Activated naive CD4-positive, alpha-beta T cell treated with anti-CD3 and anti-CD28 coated beads, Interleukin-2, amount 50 U/mL, for 72 hours (primary cell): ENCODE results near the gene DCAF12. TPM values are rescaled to one million over a fixed set of nuclear protein-coding genes. Genes with fewer than 3 reads are reported as not detected.

Experiments used
- ATAC-seq, 2 donors: fragments of 150-1000 bp; cut with Tn5 transposase; 2 replicates each; pipeline ENCODE4 v1.10.0; 2021; ENCODE audit warnings: mild to moderate bottlenecking in 2 of 2, moderate library complexity in 2 of 2
- DNase-seq, 2 donors: peaks; one replicate each; pipeline ENCODE4 v3.0.0; 2021 to 2022; ENCODE audit warnings: low spot score in 2 of 2
- H3K27ac Mint-ChIP-seq, 2 donors: one replicate each; pipeline ENCODE4 v1.8.0; 2022; ENCODE audit warnings: mild to moderate bottlenecking in 2 of 2, mixed read lengths in 2 of 2
- H3K36me3 Mint-ChIP-seq, 2 donors: one replicate each; pipeline ENCODE4 v1.8.0; 2022; ENCODE audit warnings: mixed read lengths in 2 of 2
- H3K9me3 Mint-ChIP-seq, 2 donors: one replicate each; pipeline ENCODE4 v1.8.0; 2022; ENCODE audit warnings: mixed read lengths in 2 of 2
- total RNA-seq, 2 donors: library from RNA; stranded (reverse); gene quantifications; one replicate each; pipeline ENCODE4 v1.2.3, GENCODE V29; 2022

DCAF12 gene
- total RNA-seq, 2 donors from 2014 or later: 35.1 to 42.4 TPM

GRCh38 chr9:34087370-34087769 lies 39.1 kb downstream of the DCAF12 start:
- DNase-seq (no peak), ATAC-seq (no peak)
- Mint-ChIP-seq H3K27ac (peak overlapping the region in 1 of 2 donors; percentile 48), H3K36me3 (peaks cover 0 to 6% of the 10 kb centered on the region in 2 donors), H3K9me3 (no peaks in the 10 kb centered on the region)

- ATAC-seq: no peak
- H3K36me3 Mint-ChIP-seq: peaks cover 0 to 6% of the 10 kb centered on the region in 2 donors
- H3K27ac Mint-ChIP-seq: peak overlapping the region in 1 of 2 donors; percentile 48
Measured at GRCh38 chr9:34086864-34087263, 39.6 kb downstream of the DCAF12 start.

GRCh38 chr9:34085581-34086500 lies 40.7 kb downstream of the DCAF12 start:
- ATAC-seq (peak; percentile 95 to 96), DNase-seq (peak in 1 of 2 donors; percentile 3)
- peaks cover 0 to 6% of the 10 kb centered on the region in 2 donors for H3K36me3 Mint-ChIP-seq
- H3K9me3 Mint-ChIP-seq: no peaks in the 10 kb centered on the region
- H3K27ac Mint-ChIP-seq: peak overlapping the region; percentile 5 to 85

More at GRCh38 chr9:34086864-34087263, 39.6 kb downstream of the DCAF12 start:
- no peak for DNase-seq
- H3K9me3 Mint-ChIP-seq: no peaks in the 10 kb centered on the region

GRCh38 chr9:34084562-34084961 lies 41.9 kb downstream of the DCAF12 start:
- ATAC-seq (no peak), DNase-seq (no peak)
- H3K9me3 Mint-ChIP-seq: no peaks in the 10 kb centered on the region
- peaks cover 0 to 6% of the 10 kb centered on the region in 2 donors for H3K36me3 Mint-ChIP-seq
- no peak overlapping the region for H3K27ac Mint-ChIP-seq

- Mint-ChIP-seq H3K27ac (peak overlapping the region in 1 of 2 donors; percentile 72), H3K9me3 (no peaks in the 10 kb centered on the region), H3K36me3 (no peaks in the 10 kb centered on the region)
- DNase-seq (no peak), ATAC-seq (no peak)
Measured at GRCh38 chr9:34079181-34079580, 47.3 kb downstream of the DCAF12 start.

GRCh38 chr9:34072868-34073590 lies 53.5 kb downstream of the DCAF12 start:
- ATAC-seq (no peak), DNase-seq (no peak)
- Mint-ChIP-seq H3K9me3 (no peaks in the 10 kb centered on the region), H3K27ac (peak overlapping the region in 1 of 2 donors; percentile 81), H3K36me3 (no peaks in the 10 kb centered on the region)

- DNase-seq: no peak
- Mint-ChIP-seq H3K9me3 (no peaks in the 10 kb centered on the region), H3K36me3 (no peaks in the 10 kb centered on the region), H3K27ac (peak overlapping the region in 1 of 2 donors; percentile 81)
- no peak for ATAC-seq
Measured at GRCh38 chr9:34072410-34072809, 54.1 kb downstream of the DCAF12 start.

- Mint-ChIP-seq H3K27ac (peak overlapping the region in 1 of 2 donors; percentile 54), H3K9me3 (no peaks in the 10 kb centered on the region), H3K36me3 (no peaks in the 10 kb centered on the region)
- ATAC-seq (no peak), DNase-seq (no peak)
Measured at GRCh38 chr9:34070606-34071324, 55.7 kb downstream of the DCAF12 start.

GRCh38 chr9:34069831-34070230 lies 56.7 kb downstream of the DCAF12 start:
- H3K27ac Mint-ChIP-seq: no peak overlapping the region
- H3K9me3 Mint-ChIP-seq: no peaks in the 10 kb centered on the region
- DNase-seq: no peak
- H3K36me3 Mint-ChIP-seq: no peaks in the 10 kb centered on the region
- ATAC-seq: no peak

- Mint-ChIP-seq H3K9me3 (no peaks in the 10 kb centered on the region), H3K27ac (no peak overlapping the region), H3K36me3 (no peaks in the 10 kb centered on the region)
- no peak for ATAC-seq
- no peak for DNase-seq
Measured at GRCh38 chr9:34065541-34065940, 61.0 kb downstream of the DCAF12 start.

GRCh38 chr9:34059954-34060353 lies 66.5 kb downstream of the DCAF12 start:
- DNase-seq (no peak), ATAC-seq (no peak)
- H3K36me3 Mint-ChIP-seq: no peaks in the 10 kb centered on the region
- no peak overlapping the region for H3K27ac Mint-ChIP-seq
- H3K9me3 Mint-ChIP-seq: no peaks in the 10 kb centered on the region

GRCh38 chr9:34059281-34059680 lies 67.2 kb downstream of the DCAF12 start:
- Mint-ChIP-seq H3K9me3 (no peaks in the 10 kb centered on the region), H3K27ac (no peak overlapping the region), H3K36me3 (no peaks in the 10 kb centered on the region)
- ATAC-seq (no peak), DNase-seq (no peak)

GRCh38 chr9:34049630-34050384 lies 76.7 kb downstream of the DCAF12 start:
- Mint-ChIP-seq H3K36me3 (peaks cover 15 to 22% of the 10 kb centered on the region in 2 donors), H3K27ac (peak overlapping the region; percentile 89 to 99), H3K9me3 (no peaks in the 10 kb centered on the region)
- DNase-seq: no peak
- ATAC-seq: no peak

GRCh38 chr9:34048727-34049629 lies 77.5 kb downstream of the DCAF12 start, which contains the start of gene UBAP2:
UBAP2 (minus strand) TSS chr9:34048887; CDS start chr9:34017148, 31,739 bp downstream.
- H3K9me3 Mint-ChIP-seq: no peaks in the 10 kb centered on the region
- peaks cover 15 to 22% of the 10 kb centered on the region in 2 donors for H3K36me3 Mint-ChIP-seq

More at GRCh38 chr9:34048727-34049629, 77.5 kb downstream of the DCAF12 start, which contains the start of gene UBAP2:
- DNase-seq (peak; percentile 97 to 99), ATAC-seq (peak; percentile 86 to 90)
- peak within 1 kb of the TSS; percentile 89 to 99 for H3K27ac Mint-ChIP-seq
